Measurements from ENCODE around the gene GIMAP1. TPM values are rescaled to one million over a fixed set of nuclear protein-coding genes. Genes with fewer than 3 reads are reported as not detected.

GIMAP1 gene
- total and polyA plus RNA-seq, 5 donors = 3.3 to 7.8 (median 4.9) TPM

GRCh38 chr7:150722431-150722931, 6.1 kb downstream of the GIMAP1 start:
- 40% methylated on average over 12 of the region's 12 CpGs for WGBS
- intact Hi-C loops (cut with DNase I) = no loop called here
- Histone ChIP-seq H3K27me3 (ENCODE audit: control insufficient read depth, insufficient read depth) (no peaks in the 10 kb centered on the region), H3K4me3 (ENCODE audit: low read length) (no peak overlapping the region), H3K9me3 (ENCODE audit: control insufficient read depth, low read length) (no peaks in the 10 kb centered on the region), H3K4me1 (ENCODE audit: control insufficient read depth, insufficient read depth, low read length) (no peaks in the 10 kb centered on the region), H3K27ac (ENCODE audit: low read length) (peak overlapping the region; percentile 46)
- ATAC-seq (peak in 1 of 2 donors; percentile 44), DNase-seq (no peak)

GRCh38 chr7:150723467-150723866, 7.1 kb downstream of the GIMAP1 start:
- Histone ChIP-seq H3K27ac (ENCODE audit: low read length) (no peak overlapping the region), H3K9me3 (ENCODE audit: control insufficient read depth, low read length) (no peaks in the 10 kb centered on the region), H3K27me3 (ENCODE audit: control insufficient read depth, insufficient read depth) (no peaks in the 10 kb centered on the region), H3K4me1 (ENCODE audit: control insufficient read depth, insufficient read depth, low read length) (no peaks in the 10 kb centered on the region), H3K4me3 (ENCODE audit: low read length) (no peak overlapping the region)
- no peak for ATAC-seq
- intact Hi-C loops (cut with DNase I) = no loop called here
- WGBS = 59% methylated on average over 1 of the region's 1 CpG
- no peak for DNase-seq

- Histone ChIP-seq H3K4me3 (ENCODE audit: low read length) (no peak overlapping the region), H3K27me3 (ENCODE audit: control insufficient read depth, insufficient read depth) (no peaks in the 10 kb centered on the region), H3K27ac (ENCODE audit: low read length) (no peak overlapping the region), H3K4me1 (ENCODE audit: control insufficient read depth, insufficient read depth, low read length) (no peaks in the 10 kb centered on the region), H3K9me3 (ENCODE audit: control insufficient read depth, low read length) (no peaks in the 10 kb centered on the region)
- intact Hi-C loops (cut with DNase I) = no loop called here
- no peak for ATAC-seq
- WGBS = 68% methylated on average over 3 of the region's 3 CpGs
- no peak for DNase-seq
These were observed 11.0 kb downstream of the GIMAP1 start for GRCh38 chr7:150727381-150727780.

- intact Hi-C loops (cut with DNase I) = no loop called here
- no peak for ATAC-seq
These were observed 11.6 kb downstream of the GIMAP1 start for GRCh38 chr7:150728011-150728410.

GRCh38 chr7:150728609-150729008, 12.2 kb downstream of the GIMAP1 start:
- DNase-seq (no peak), ATAC-seq (no peak)
- intact Hi-C loops (cut with DNase I) = no loop called here
- Histone ChIP-seq H3K27me3 (ENCODE audit: control insufficient read depth, insufficient read depth) (no peaks in the 10 kb centered on the region), H3K9me3 (ENCODE audit: control insufficient read depth, low read length) (no peaks in the 10 kb centered on the region), H3K4me3 (ENCODE audit: low read length) (no peak overlapping the region), H3K27ac (ENCODE audit: low read length) (no peak overlapping the region), H3K4me1 (ENCODE audit: control insufficient read depth, insufficient read depth, low read length) (no peaks in the 10 kb centered on the region)

More at GRCh38 chr7:150728011-150728410, 11.6 kb downstream of the GIMAP1 start:
- Histone ChIP-seq H3K9me3 (ENCODE audit: control insufficient read depth, low read length) (no peaks in the 10 kb centered on the region), H3K27ac (ENCODE audit: low read length) (no peak overlapping the region), H3K4me3 (ENCODE audit: low read length) (no peak overlapping the region), H3K4me1 (ENCODE audit: control insufficient read depth, insufficient read depth, low read length) (no peaks in the 10 kb centered on the region), H3K27me3 (ENCODE audit: control insufficient read depth, insufficient read depth) (no peaks in the 10 kb centered on the region)
- no peak for DNase-seq

- Histone ChIP-seq H3K9me3 (ENCODE audit: control insufficient read depth, low read length) (no peaks in the 10 kb centered on the region), H3K4me1 (ENCODE audit: control insufficient read depth, insufficient read depth, low read length) (no peaks in the 10 kb centered on the region), H3K27ac (ENCODE audit: low read length) (no peak overlapping the region), H3K4me3 (ENCODE audit: low read length) (no peak overlapping the region), H3K27me3 (ENCODE audit: control insufficient read depth, insufficient read depth) (no peaks in the 10 kb centered on the region)
- WGBS = 65% methylated on average over 1 of the region's 1 CpG
- DNase-seq (no peak), ATAC-seq (no peak)
- intact Hi-C loops (cut with DNase I) = no loop called here
These were observed 15.5 kb downstream of the GIMAP1 start for GRCh38 chr7:150731916-150732315.

- intact Hi-C loops (cut with DNase I) = no loop called here
- Histone ChIP-seq H3K9me3 (ENCODE audit: control insufficient read depth, low read length) (no peaks in the 10 kb centered on the region), H3K27me3 (ENCODE audit: control insufficient read depth, insufficient read depth) (no peaks in the 10 kb centered on the region), H3K27ac (ENCODE audit: low read length) (no peak overlapping the region), H3K4me3 (ENCODE audit: low read length) (no peak overlapping the region), H3K4me1 (ENCODE audit: control insufficient read depth, insufficient read depth, low read length) (no peaks in the 10 kb centered on the region)
- no peak for ATAC-seq
- DNase-seq = no peak
- 73% methylated on average over 5 of the region's 5 CpGs for WGBS
These were observed 16.5 kb downstream of the GIMAP1 start for GRCh38 chr7:150732786-150733481.

GRCh38 chr7:150733482-150734095, 17.2 kb downstream of the GIMAP1 start:
- H3K27me3 ChIP-seq (ENCODE audit: control insufficient read depth, insufficient read depth) = no peaks in the 10 kb centered on the region
- no peaks in the 10 kb centered on the region for H3K4me1 ChIP-seq (ENCODE audit: control insufficient read depth, insufficient read depth, low read length)
- H3K4me3 ChIP-seq (ENCODE audit: low read length) = no peak overlapping the region
- WGBS = 93% methylated on average over 5 of the region's 5 CpGs
- no peaks in the 10 kb centered on the region for H3K9me3 ChIP-seq (ENCODE audit: control insufficient read depth, low read length)
- no peak overlapping the region for H3K27ac ChIP-seq (ENCODE audit: low read length)
- intact Hi-C loops (cut with DNase I) = no loop called here
- DNase-seq (no peak), ATAC-seq (no peak)

GRCh38 chr7:150734254-150734653, 17.8 kb downstream of the GIMAP1 start:
- WGBS = 87% methylated on average over 3 of the region's 3 CpGs
- H3K9me3 ChIP-seq (ENCODE audit: control insufficient read depth, low read length) = no peaks in the 10 kb centered on the region
- ATAC-seq (no peak), DNase-seq (no peak)
- intact Hi-C loops (cut with DNase I) = no loop called here
- H3K4me3 ChIP-seq (ENCODE audit: low read length) = no peak overlapping the region
- H3K4me1 ChIP-seq (ENCODE audit: control insufficient read depth, insufficient read depth, low read length) = no peaks in the 10 kb centered on the region
- H3K27ac ChIP-seq (ENCODE audit: low read length) = no peak overlapping the region
- H3K27me3 ChIP-seq (ENCODE audit: control insufficient read depth, insufficient read depth) = no peaks in the 10 kb centered on the region

GRCh38 chr7:150735596-150736358, 19.4 kb downstream of the GIMAP1 start:
- no peak overlapping the region for H3K4me3 ChIP-seq (ENCODE audit: low read length)
- no peaks in the 10 kb centered on the region for H3K9me3 ChIP-seq (ENCODE audit: control insufficient read depth, low read length)
- no peaks in the 10 kb centered on the region for H3K4me1 ChIP-seq (ENCODE audit: control insufficient read depth, insufficient read depth, low read length)
- intact Hi-C loops (cut with DNase I) = loop anchor here in 1 of 4 donors (2.0 to 5.0 kb wide), 2 partner anchors 59 to 103 kb away; partner anchors contain the start of gene GIMAP6
- H3K27ac ChIP-seq (ENCODE audit: low read length) = no peak overlapping the region
- WGBS = 81% methylated on average over 3 of the region's 3 CpGs
- no peaks in the 10 kb centered on the region for H3K27me3 ChIP-seq (ENCODE audit: control insufficient read depth, insufficient read depth)
- ATAC-seq = no peak
- DNase-seq = no peak

- Histone ChIP-seq H3K27ac (ENCODE audit: low read length) (peak overlapping the region; percentile 43), H3K27me3 (ENCODE audit: control insufficient read depth, insufficient read depth) (no peaks in the 10 kb centered on the region), H3K4me1 (ENCODE audit: control insufficient read depth, insufficient read depth, low read length) (no peaks in the 10 kb centered on the region), H3K4me3 (ENCODE audit: low read length) (peak overlapping the region; percentile 50), H3K9me3 (ENCODE audit: control insufficient read depth, low read length) (no peaks in the 10 kb centered on the region)
- peak in 1 of 2 donors; percentile 35 for ATAC-seq
- no peak for DNase-seq
- 41% methylated on average over 4 of the region's 4 CpGs for WGBS
- intact Hi-C loops (cut with DNase I) = loop anchor here in 1 of 4 donors (2.0 to 5.0 kb wide), 2 partner anchors 60 to 105 kb away; partner anchors contain the start of gene GIMAP6
These were observed 20.5 kb downstream of the GIMAP1 start for GRCh38 chr7:150736864-150737263.

Data from right cardiac atrium (tissue), 5 donors.